ENCODE results near the gene BIRC2. TPM values are rescaled to one million over a fixed set of nuclear protein-coding genes. Genes with fewer than 3 reads are reported as not detected.

Gene BIRC2
- total and polyA plus RNA-seq, 12 donors = 25.8 to 112 (median 48.1) TPM

GRCh38 chr11:102427068-102427467 lies 80.1 kb downstream of the BIRC2 start:
- Histone ChIP-seq H3K27me3 (no peaks in the 10 kb centered on the region), H3K9me3 (replicated peaks in 1 of 3) (no peaks in the 10 kb centered on the region), H3K36me3 (replicated peaks in 1 of 2) (no peaks in the 10 kb centered on the region), H3K4me3 (no peak overlapping the region), H3K27ac (no peak overlapping the region), H3K4me1 (replicated peaks in 1 of 2) (peaks cover 0 to 12% of the 10 kb centered on the region in 2 donors)
- DNase-seq = no peak
- TF ChIP-seq POLR2A (IDR thresholded peaks at IDR 0.05) (no peak), CTCF (IDR thresholded peaks at IDR 0.05) (no peak)
- WGBS, 4 donors = 0 to 3% (median 0%) methylated on average over 1 of the region's 1 CpG
- intact Hi-C loops (cut with DNase I) = no loop called here

Small RNAs within 50 kb of the gene (small RNA-seq; reads per million reads assigned to genes)
- gene AP000942.3 (0 reads per million in 2 donors), gene AP000942.4 (0 reads per million in 2 donors), gene RNU6-952P (0 reads per million in 2 donors)

Other genes with a start within 250 kb of the BIRC2 start
- gene YAP1, start 236.8 kb upstream of the BIRC2 start, total RNA-seq = 100 to 1,000 TPM in 5 of 9 donors, 10 to 100 TPM in 4; 34.9 to 135 (median 102) TPM
- gene YAP1, start 236.8 kb upstream of the BIRC2 start, polyA plus RNA-seq = 10 to 100 TPM; 16.3 to 39.0 (median 19.8) TPM
- gene BIRC3, start 29.7 kb upstream of the BIRC2 start, total RNA-seq = 1 to 10 TPM in 7 of 9 donors, under 1 TPM in 2; 0.48 to 8.6 (median 2.3) TPM
- gene BIRC3, start 29.7 kb upstream of the BIRC2 start, polyA plus RNA-seq = 1 to 10 TPM; 2.9 to 7.6 (median 3.9) TPM
- gene TMEM123, start 105.6 kb downstream of the BIRC2 start, total RNA-seq = 100 to 1,000 TPM in 7 of 9 donors, 10 to 100 TPM in 2; 82.0 to 239 (median 120) TPM
- 100 to 1,000 TPM in 1 of 3 donors, 10 to 100 TPM in 2; 19.2 to 284 (median 23.7) TPM for gene TMEM123, start 105.6 kb downstream of the BIRC2 start, polyA plus RNA-seq
- gene MMP7, start 183.5 kb downstream of the BIRC2 start, total RNA-seq = under 1 TPM in 3 of 9 donors, not detected in 6; 0.39 to 0.61 (median 0.44) TPM
- gene MMP7, start 183.5 kb downstream of the BIRC2 start, polyA plus RNA-seq = not detected